GM12878 (cell line): Measurements from ENCODE around the gene C1orf141. TPM values are rescaled to one million over a fixed set of nuclear protein-coding genes. Genes with fewer than 3 reads are reported as not detected.

Experiments used
- ATAC-seq: fragments of 200-7000 bp; cut with Tn5 transposase; 3 replicates; pipeline ENCODE4 v1.9.1; 2020; ENCODE audit warnings: mild to moderate bottlenecking, moderate library complexity
- BruUV-seq: library from RNA; stranded (reverse); fragments of 400-500 nt; replicated peaks from 2 replicates; lab custom pipeline; 2021; lab: Mats Ljungman, UMichigan
- CTCF ChIA-PET: fragments of 300-600 bp; sonication (Branson Sonifier 250); formaldehyde crosslinking; extraction: SDS; loops from one replicate; lab custom pipeline; 2021; ENCODE audit warnings: inconsistent platforms; lab: Yijun Ruan, JAX
- POLR2A ChIA-PET: fragments of 350-600 bp; formaldehyde crosslinking; extraction: SDS; loops from one replicate; lab custom pipeline; 2021; ENCODE audit warnings: inconsistent platforms; lab: Charles Lee
- RAD21 ChIA-PET: fragments of 300-600 bp; sonication (Branson Sonifier 250); formaldehyde crosslinking; loops from one replicate; lab custom pipeline; 2023; ENCODE audit warnings: antibody characterized with exemption; ENCODE audit not compliant: unreplicated experiment; lab: Charles Lee
- SMC1A ChIA-PET: fragments of 300-600 bp; sonication (Branson Sonifier 250); formaldehyde crosslinking; loops from one replicate; lab custom pipeline; 2023; ENCODE audit not compliant: unreplicated experiment, uncharacterized antibody; lab: Charles Lee
- DNase-seq: peaks from one replicate; pipeline ENCODE4 v3.0.0-alpha.2; 2011; ENCODE audit warnings: low read depth, low spot score
- FAIRE-seq: peaks from 3 replicates; lab custom pipeline; 2011; peaks lifted over from hg19 to GRCh38; lab: Jason Lieb, UNC
- H2AFZ ChIP-seq: 2 replicates; pipeline ENCODE4 v1.6.0; 2011; ENCODE audit warnings: low read depth, low read length, control low read depth; ENCODE audit not compliant: control insufficient read depth
- H3K27ac ChIP-seq: 2 replicates; pipeline ENCODE4 v1.5.1; 2011; ENCODE audit warnings: control low read depth; ENCODE audit not compliant: control insufficient read depth, insufficient read depth
- H3K27me3 ChIP-seq, 2 experiments: replicated peaks in 1 of 2; 2 replicates each; pipeline versions ENCODE4 v1.6.0 to v1.6.1; 2011; ENCODE audit warnings: low read length in 1 of 2; ENCODE audit not compliant: control insufficient read depth in 2 of 2, insufficient read depth in 2 of 2
- H3K36me3 ChIP-seq, 2 experiments: 2 replicates each; pipeline ENCODE4 v1.5.1; 2011; ENCODE audit warnings: low read length in 1 of 2; ENCODE audit not compliant: control insufficient read depth in 2 of 2, insufficient read depth in 2 of 2
- H3K4me1 ChIP-seq: 2 replicates; pipeline ENCODE4 v1.6.1; 2011; ENCODE audit warnings: mild to moderate bottlenecking, low read length, moderate library complexity, mixed read lengths; ENCODE audit not compliant: control insufficient read depth, insufficient read depth
- H3K4me2 ChIP-seq: 2 replicates; pipeline ENCODE4 v1.6.0; 2011; ENCODE audit warnings: control low read depth; ENCODE audit not compliant: control insufficient read depth, insufficient read depth
- H3K4me3 ChIP-seq: fragments of 200-600 bp; sonication (generic); 2 replicates; pipeline ENCODE4 v1.5.1; 2016
- H3K79me2 ChIP-seq: 2 replicates; pipeline ENCODE4 v1.6.0; 2011; ENCODE audit warnings: low read length; ENCODE audit not compliant: control insufficient read depth, insufficient read depth
- H3K9ac ChIP-seq: 2 replicates; pipeline ENCODE4 v1.8.0; 2011; ENCODE audit warnings: low read length, control low read depth, mixed read lengths; ENCODE audit not compliant: control insufficient read depth, insufficient read depth
- H3K9me3 ChIP-seq: replicated peaks from 3 replicates; pipeline ENCODE4 v1.5.1; 2011; ENCODE audit warnings: mild to moderate bottlenecking, low read length; ENCODE audit not compliant: control insufficient read depth, insufficient read depth
- H4K20me1 ChIP-seq: 2 replicates; pipeline ENCODE4 v1.6.0; 2011; ENCODE audit not compliant: control insufficient read depth, insufficient read depth
- ATF2 ChIP-seq: IDR thresholded peaks from 2 replicates; pipeline ENCODE4 v1.6.1; 2012; ENCODE audit warnings: low read length, inconsistent platforms
- BRCA1 ChIP-seq: IDR thresholded peaks from 2 replicates; pipeline ENCODE4 v1.6.1; 2011; ENCODE audit warnings: low read depth, low read length, improper control_type of control experiment
- E4F1 ChIP-seq: fragments of 450-650 bp; IDR thresholded peaks from 2 replicates; pipeline ENCODE4 v1.6.1; 2018; ENCODE audit warnings: borderline replicate concordance, mild to moderate bottlenecking; ENCODE audit not compliant: partially characterized antibody
- JUNB ChIP-seq: IDR thresholded peaks from 2 replicates; pipeline ENCODE4 v1.6.1; 2016; ENCODE audit warnings: antibody characterized with exemption, mild to moderate bottlenecking
- PRDM15 ChIP-seq: fragments of 450-650 bp; formaldehyde crosslinking; IDR thresholded peaks from 2 replicates; pipeline ENCODE4 v1.4.0; 2020; ENCODE audit warnings: mild to moderate bottlenecking, moderate library complexity
- REST ChIP-seq: IDR thresholded peaks from 2 replicates; pipeline ENCODE4 v1.6.1; 2012; ENCODE audit warnings: mild to moderate bottlenecking, low read depth, low read length
- STAT1 ChIP-seq: fragments of 450-650 bp; conservative IDR thresholded peaks from 2 replicates; pipeline ENCODE4 v1.6.1; 2014; ENCODE audit warnings: antibody characterized with exemption, mild to moderate bottlenecking
- ZNF217 ChIP-seq: fragments of 450-650 bp; IDR thresholded peaks from 2 replicates; pipeline ENCODE4 v1.6.1; 2017; ENCODE audit warnings: antibody characterized with exemption, mild to moderate bottlenecking
- WGBS: methylation state at CpG from one replicate; pipeline ENCODE4 v1.1.6; 2016; ENCODE audit warnings: low lambda C conversion rate; ENCODE audit not compliant: insufficient replicate concordance, insufficient coverage; ENCODE audit errors: missing lambda C conversion rate; 5-methylcytosine and 5-hydroxymethylcytosine counted together
- in situ Hi-C: fragments of 300-500 bp; cut with MboI; formaldehyde crosslinking; loops from 9 replicates; pipeline ENCODE4 v1.14.3; 2018; ENCODE audit warnings: mixed read lengths
- intact Hi-C: fragments of 100-400 bp; cut with micrococcal nuclease; formaldehyde crosslinking; loops from one replicate; pipeline ENCODE4 v1.14.2; 2022; ENCODE audit not compliant: unreplicated experiment
- polyA plus RNA-seq, 11 experiments: library from polyadenylated mRNA; depleted of rRNA in 4 of 11; unstranded in 6 of 11; stranded (reverse) in 5 of 11; fragments of >200 nt; fragmentation: Nextera tagmentation in 4 of 11; fragmentation: Illumina TruSeq in 1 of 11; extraction: Ambion mirVana in 4 of 11; extraction: Trizol in 1 of 11; gene quantifications; 1 replicate in 1 of 11; 2 replicates in 10 of 11; pipeline versions ENCODE4 v1.2.1 to v1.2.3, GENCODE V29; 2011 to 2016; ENCODE audit warnings: inconsistent platforms in 2 of 11, missing spikeins in 2 of 11, low read depth in 1 of 11
- total RNA-seq, 4 experiments: library from RNA; depleted of rRNA in 3 of 4; stranded (reverse); fragments of >200 nt in 3 of 4; fragmentation: Illumina TruSeq in 1 of 4; extraction: Trizol in 1 of 4; gene quantifications; 2 replicates each; pipeline versions ENCODE4 v1.2.1 to v1.2.3, GENCODE V29; 2013 to 2021

The C1orf141 gene
- total and polyA plus RNA-seq, 10 of the 15 experiments (the other 5 are each of a cell fraction or from before 2014, with no cell fraction given), result not detected

- TF ChIP-seq REST (no peak), ZNF217 (no peak), STAT1 (no peak)
Measured at GRCh38 chr1:67134695-67135094, at the start of gene C1orf141 (continued).

GRCh38 chr1:67175530-67176087 lies 40.8 kb upstream of the C1orf141 start:
- no TSS peak for BruUV-seq
- ChIA-PET RAD21 (interaction anchor here (1.3 kb wide), 1 partner anchor 36 kb away, joined by 3 read pairs; no protein-coding TSS in a partner anchor), POLR2A (interaction anchor here (0.9 kb wide), 1 partner anchor 8 kb away, joined by 3 read pairs; no protein-coding TSS in a partner anchor), CTCF (interaction anchor here (1.3 kb wide), 1 partner anchor 39 kb away, joined by 4 read pairs; no protein-coding TSS in a partner anchor), SMC1A (interaction anchor here (0.6 to 2.6 kb wide), 4 partner anchors 9 to 37 kb away, joined by 3 to 15 read pairs (median 5); no protein-coding TSS in a partner anchor)
- in situ Hi-C loops, result no loop called here
- 21% methylated on average over 3 of the region's 3 CpGs for whole genome bisulfite sequencing
- intact Hi-C loops, result no loop called here
- FAIRE-seq (no peak), DNase-seq (no peak)
- no peak overlapping the region for H3K4me3 ChIP-seq
- no peak overlapping the region for H2AFZ ChIP-seq
- no peak overlapping the region for H3K9ac ChIP-seq
- TF ChIP-seq PRDM15 (CRISPR knock-in tag), result no peak
- TF ChIP-seq BRCA1, result no peak
- TF ChIP-seq E4F1, result no peak
- no peak for TF ChIP-seq ATF2
- peak; percentile 31; the same call in 1 of the 2 replicates for TF ChIP-seq JUNB
- TF ChIP-seq, all 136 proteins: peak for 1
- Histone ChIP-seq H3K79me2 (no peaks in the 10 kb centered on the region), H4K20me1 (no peaks in the 10 kb centered on the region), H3K27me3 (no peaks in the 10 kb centered on the region), H3K4me2 (no peak overlapping the region), H3K9me3 (no peaks in the 10 kb centered on the region; the same call in 2 of the 3 replicates), H3K36me3 (no peaks in the 10 kb centered on the region), H3K27ac (no peak overlapping the region), H3K4me1 (peaks cover 14% of the 10 kb centered on the region)
- ATAC-seq, result no peak
